ENCODE data around the gene ZNF609.
A peak's percentile ranks its signal among the peaks of the same experiment; 100 is the strongest.

ZNF609 gene

DNA sequence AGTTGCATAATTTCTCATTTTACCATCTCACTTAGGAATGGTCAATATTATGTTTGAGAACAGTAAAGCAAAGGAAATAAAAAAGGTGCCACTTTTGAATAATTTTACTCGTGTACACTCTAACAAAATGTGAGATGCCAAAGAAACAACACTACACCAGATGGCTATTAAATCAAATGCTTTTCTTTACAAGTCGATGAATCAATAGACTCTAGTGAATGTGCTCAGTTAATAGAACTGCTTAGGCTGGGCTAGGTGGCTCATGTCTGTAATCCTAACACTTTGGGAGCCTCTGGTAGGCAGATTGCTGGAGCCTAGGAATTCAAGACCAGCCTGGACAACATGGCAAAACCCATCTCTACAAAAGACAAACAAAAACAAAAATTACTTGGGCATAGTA lies 87.9 kb downstream of the ZNF609 start:
- no peak overlapping the region for H3K9ac ChIP-seq (ENCODE audit: insufficient read length)

DNA sequence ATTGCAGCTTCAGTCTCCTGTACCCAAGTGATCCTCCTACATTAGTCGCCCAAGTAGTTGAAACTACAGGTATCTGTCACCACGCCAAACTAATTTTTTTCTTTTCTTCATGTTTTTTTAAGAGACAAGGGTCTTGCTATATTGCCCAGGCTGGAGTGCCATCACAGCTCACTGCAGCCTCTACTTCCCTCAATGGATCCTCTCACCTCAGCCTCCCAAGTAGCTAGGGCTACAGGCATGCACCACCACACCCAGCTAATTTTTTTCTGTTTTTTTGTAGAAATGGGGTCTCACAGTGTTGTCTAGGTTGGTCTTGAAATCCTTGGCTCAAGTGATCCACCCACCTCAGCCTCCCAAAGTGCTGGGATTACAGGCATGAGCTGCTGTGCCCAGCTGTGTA lies 89.5 kb downstream of the ZNF609 start:
- Histone ChIP-seq H3K27ac (no peak overlapping the region), H3K9ac (ENCODE audit: insufficient read length) (no peak overlapping the region), H3K36me3 (ENCODE audit: insufficient read depth, low read length) (no peaks in the 10 kb centered on the region), H3K9me3 (ENCODE audit: low read depth, low read length) (no peaks in the 10 kb centered on the region; the same call in 1 of the 2 replicates), H3K4me3 (no peak overlapping the region)
- no peak for DNase-seq (ENCODE audit: low read depth, low spot score)
- TF ChIP-seq EZH2 (IDR thresholded peaks at IDR 0.05) (no peak), POLR2AphosphoS5 (IDR thresholded peaks at IDR 0.05; ENCODE audit: borderline replicate concordance, low read depth, low read length) (no peak), FOXP2 (optimal IDR thresholded peaks at IDR 0.05; ENCODE audit: control extremely low read depth, extremely low read length, insufficient read depth) (no peak)

More for the DNA sequence above, 87.9 kb downstream of the ZNF609 start:
- no peaks in the 10 kb centered on the region; the same call in 1 of the 2 replicates for H3K9me3 ChIP-seq (ENCODE audit: low read depth, low read length)
- no peak for DNase-seq (ENCODE audit: low read depth, low spot score)
- TF ChIP-seq FOXP2 (optimal IDR thresholded peaks at IDR 0.05; ENCODE audit: control extremely low read depth, extremely low read length, insufficient read depth) (no peak), POLR2AphosphoS5 (IDR thresholded peaks at IDR 0.05; ENCODE audit: borderline replicate concordance, low read depth, low read length) (no peak), EZH2 (IDR thresholded peaks at IDR 0.05) (no peak)
- peak overlapping the region; percentile 11; the same call in 1 of the 2 replicates for H3K27ac ChIP-seq
- no peaks in the 10 kb centered on the region for H3K36me3 ChIP-seq (ENCODE audit: insufficient read depth, low read length)
- no peak overlapping the region for H3K4me3 ChIP-seq

- H3K9ac ChIP-seq (ENCODE audit: insufficient read length) = no peak overlapping the region
- no peak overlapping the region for H3K27ac ChIP-seq
- no peaks in the 10 kb centered on the region for H3K9me3 ChIP-seq (ENCODE audit: low read depth, low read length)
- no peak for DNase-seq (ENCODE audit: low read depth, low spot score)
- H3K36me3 ChIP-seq (ENCODE audit: insufficient read depth, low read length) = no peaks in the 10 kb centered on the region
- no peak overlapping the region for H3K4me3 ChIP-seq
- TF ChIP-seq FOXP2 (optimal IDR thresholded peaks at IDR 0.05; ENCODE audit: control extremely low read depth, extremely low read length, insufficient read depth) = no peak
- no peak for TF ChIP-seq POLR2AphosphoS5 (IDR thresholded peaks at IDR 0.05; ENCODE audit: borderline replicate concordance, low read depth, low read length)
Measured at GRCh38 chr15:64552281-64552948, 92.0 kb downstream of the ZNF609 start.

DNA sequence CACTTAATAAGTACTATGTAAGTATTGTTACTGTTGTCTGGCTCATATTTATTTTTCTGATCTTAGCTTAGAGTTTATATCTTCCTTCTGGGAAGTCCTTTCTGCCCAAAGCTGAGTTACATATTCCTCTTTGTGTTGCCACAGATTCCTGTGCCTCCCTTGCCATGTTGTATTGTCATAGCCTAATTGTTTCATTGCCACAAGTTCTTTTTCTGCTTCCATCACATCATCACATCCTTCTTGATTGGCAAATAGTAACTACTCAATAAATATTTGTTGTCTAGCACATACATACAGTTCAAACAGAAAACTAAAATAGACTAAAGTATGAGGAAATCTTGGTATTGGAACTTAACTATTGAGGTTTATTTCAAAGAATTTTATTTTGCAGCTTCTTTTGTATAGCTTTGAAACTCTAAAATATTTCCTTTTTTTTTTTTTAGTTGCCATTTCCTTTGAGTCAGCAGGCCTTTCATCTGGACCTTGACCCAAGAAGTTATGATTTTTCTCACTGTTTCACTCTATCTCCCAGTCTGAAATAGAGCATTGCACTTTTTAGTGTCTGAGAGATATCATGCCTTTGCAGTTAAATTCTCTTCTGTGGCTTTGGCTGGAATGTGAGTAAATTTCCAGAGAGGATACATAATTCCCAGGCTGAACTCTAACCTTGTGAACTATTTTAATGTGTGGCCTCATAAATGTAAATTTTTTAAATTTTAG lies 98.2 kb downstream of the ZNF609 start:
- Histone ChIP-seq H3K27ac (no peak overlapping the region), H3K36me3 (ENCODE audit: insufficient read depth, low read length) (no peaks in the 10 kb centered on the region), H3K9ac (ENCODE audit: insufficient read length) (no peak overlapping the region), H3K9me3 (ENCODE audit: low read depth, low read length) (no peaks in the 10 kb centered on the region), H3K4me3 (no peak overlapping the region)
- DNase-seq (ENCODE audit: low read depth, low spot score) = no peak
- TF ChIP-seq FOXP2 (optimal IDR thresholded peaks at IDR 0.05; ENCODE audit: control extremely low read depth, extremely low read length, insufficient read depth) = no peak
- no peak for TF ChIP-seq POLR2AphosphoS5 (IDR thresholded peaks at IDR 0.05; ENCODE audit: borderline replicate concordance, low read depth, low read length)
- TF ChIP-seq EZH2 (IDR thresholded peaks at IDR 0.05) = no peak

DNA sequence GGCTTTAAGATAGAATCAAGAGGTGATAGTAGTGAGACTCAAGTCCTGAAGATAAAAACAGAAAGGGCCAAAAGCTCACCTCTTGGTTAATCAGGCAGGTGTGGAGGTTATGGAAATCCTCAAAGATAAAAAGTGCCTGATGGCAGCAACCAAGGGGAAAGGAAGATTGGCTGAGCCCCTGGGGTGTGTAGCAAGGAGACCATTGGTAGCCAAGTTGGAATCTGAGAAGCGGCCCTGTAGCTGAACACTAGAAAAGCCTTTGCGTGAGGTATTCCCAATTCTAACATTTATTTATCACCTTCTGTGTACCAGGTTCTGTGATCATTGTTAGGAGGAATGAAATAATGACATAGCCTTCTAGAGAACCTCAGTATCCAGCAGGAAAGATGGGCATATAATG lies 98.9 kb downstream of the ZNF609 start:
- H3K9ac ChIP-seq (ENCODE audit: insufficient read length) = no peak overlapping the region
- DNase-seq (ENCODE audit: low read depth, low spot score) = no peak
- H3K9me3 ChIP-seq (ENCODE audit: low read depth, low read length) = no peaks in the 10 kb centered on the region
- H3K27ac ChIP-seq = no peak overlapping the region
- H3K36me3 ChIP-seq (ENCODE audit: insufficient read depth, low read length) = no peaks in the 10 kb centered on the region
- TF ChIP-seq EZH2 (IDR thresholded peaks at IDR 0.05) (no peak), FOXP2 (optimal IDR thresholded peaks at IDR 0.05; ENCODE audit: control extremely low read depth, extremely low read length, insufficient read depth) (no peak), POLR2AphosphoS5 (IDR thresholded peaks at IDR 0.05; ENCODE audit: borderline replicate concordance, low read depth, low read length) (no peak)
- H3K4me3 ChIP-seq = no peak overlapping the region

DNA sequence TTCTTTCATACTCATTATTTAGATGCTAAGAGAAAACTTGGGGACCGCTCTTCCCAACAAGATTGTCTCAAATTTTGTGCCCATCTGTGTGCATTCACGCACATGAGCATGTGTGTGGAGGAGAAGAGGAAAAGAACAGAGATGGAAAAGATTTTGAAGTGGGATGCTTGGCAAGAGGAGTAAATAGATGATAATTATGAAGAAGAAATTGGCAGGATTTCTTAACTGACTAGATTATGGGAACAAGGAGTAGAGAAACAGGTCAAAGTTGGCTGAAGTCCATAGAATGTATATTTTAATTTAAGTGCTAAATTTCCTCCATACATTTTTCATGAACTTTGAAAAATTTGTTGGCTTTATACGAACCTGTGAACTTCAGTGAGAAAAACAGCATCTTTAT lies 100.1 kb downstream of the ZNF609 start:
- TF ChIP-seq POLR2AphosphoS5 (IDR thresholded peaks at IDR 0.05; ENCODE audit: borderline replicate concordance, low read depth, low read length) (no peak), FOXP2 (optimal IDR thresholded peaks at IDR 0.05; ENCODE audit: control extremely low read depth, extremely low read length, insufficient read depth) (no peak), EZH2 (IDR thresholded peaks at IDR 0.05) (no peak)
- DNase-seq (ENCODE audit: low read depth, low spot score) = no peak
- H3K4me3 ChIP-seq = no peak overlapping the region
- no peak overlapping the region for H3K27ac ChIP-seq
- H3K9ac ChIP-seq (ENCODE audit: insufficient read length) = no peak overlapping the region
- H3K36me3 ChIP-seq (ENCODE audit: insufficient read depth, low read length) = no peaks in the 10 kb centered on the region
- H3K9me3 ChIP-seq (ENCODE audit: low read depth, low read length) = no peaks in the 10 kb centered on the region

DNA sequence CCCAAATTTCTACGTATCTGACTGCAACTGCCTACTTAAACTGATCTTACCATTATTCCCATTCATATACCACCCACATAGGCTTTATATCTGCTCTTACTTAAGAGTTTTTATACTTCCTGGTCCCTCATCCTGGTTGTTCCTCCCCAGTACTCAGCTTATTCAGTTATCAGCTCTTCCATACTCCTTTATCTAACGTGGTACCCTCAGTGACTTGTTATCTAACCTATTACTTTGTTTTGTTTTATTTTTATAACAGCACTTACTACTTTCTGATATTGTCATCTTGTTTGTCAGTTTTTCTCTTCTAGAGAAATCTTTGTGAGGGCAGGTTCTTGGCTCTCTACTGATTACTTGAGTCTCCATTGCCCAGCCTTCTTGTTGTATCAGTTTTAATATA lies 100.6 kb downstream of the ZNF609 start:
- Histone ChIP-seq H3K9ac (ENCODE audit: insufficient read length) (no peak overlapping the region), H3K4me3 (no peak overlapping the region), H3K36me3 (ENCODE audit: insufficient read depth, low read length) (no peaks in the 10 kb centered on the region), H3K9me3 (ENCODE audit: low read depth, low read length) (no peaks in the 10 kb centered on the region), H3K27ac (no peak overlapping the region)
- no peak for DNase-seq (ENCODE audit: low read depth, low spot score)
- TF ChIP-seq EZH2 (IDR thresholded peaks at IDR 0.05) (no peak), FOXP2 (optimal IDR thresholded peaks at IDR 0.05; ENCODE audit: control extremely low read depth, extremely low read length, insufficient read depth) (no peak), POLR2AphosphoS5 (IDR thresholded peaks at IDR 0.05; ENCODE audit: borderline replicate concordance, low read depth, low read length) (no peak)

DNA sequence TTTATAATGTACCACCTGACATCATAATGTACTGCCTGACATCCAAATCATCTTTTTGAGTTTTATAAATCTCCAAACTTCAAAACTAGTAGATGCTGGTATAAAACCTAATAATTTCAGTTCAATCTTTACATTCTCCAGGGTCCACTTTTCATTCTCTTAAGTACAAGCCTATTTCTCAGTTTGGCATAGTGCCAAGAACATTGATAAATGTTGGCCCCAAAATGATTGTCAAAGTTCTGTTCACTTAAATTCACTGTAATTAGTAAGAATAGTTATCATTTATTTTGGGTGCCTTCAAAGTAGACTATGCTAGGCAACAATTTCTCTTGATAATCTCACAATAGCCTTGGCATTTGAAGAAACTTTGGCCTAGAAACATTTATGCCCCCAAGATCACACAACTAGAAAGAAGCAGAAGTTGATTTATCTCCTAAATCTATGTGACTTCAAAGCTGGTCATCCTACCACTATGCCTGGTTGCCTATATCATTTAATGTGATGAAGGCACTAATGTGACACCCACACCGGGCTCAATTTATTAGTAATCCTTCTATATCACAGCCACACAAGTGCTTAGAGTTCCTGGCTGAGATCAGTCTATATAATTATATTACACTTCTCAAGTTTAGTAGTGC lies 101.7 kb downstream of the ZNF609 start:
- H3K9ac ChIP-seq (ENCODE audit: insufficient read length) = no peak overlapping the region
- DNase-seq (ENCODE audit: low read depth, low spot score) = no peak
- H3K36me3 ChIP-seq (ENCODE audit: insufficient read depth, low read length) = no peaks in the 10 kb centered on the region
- TF ChIP-seq FOXP2 (optimal IDR thresholded peaks at IDR 0.05; ENCODE audit: control extremely low read depth, extremely low read length, insufficient read depth) (no peak), EZH2 (IDR thresholded peaks at IDR 0.05) (no peak)
- H3K9me3 ChIP-seq (ENCODE audit: low read depth, low read length) = no peaks in the 10 kb centered on the region
- no peak overlapping the region for H3K27ac ChIP-seq
- no peak overlapping the region for H3K4me3 ChIP-seq

Measured in SK-N-MC (cell line).